Measurements from ENCODE around the gene CCR6. TPM values are rescaled to one million over a fixed set of nuclear protein-coding genes. Genes with fewer than 3 reads are reported as not detected.
"Not testable (repeated sequence)": the region's sequence is repeated elsewhere in the genome, so short reads cannot be mapped to it uniquely, and the experiment has no call there.

Gene CCR6
- total and polyA plus RNA-seq, 2 experiments from 2014 or later: 0.70 to 2.0 TPM

- Histone ChIP-seq H3K9me3 (ENCODE audit: low read depth) (no peaks in the 10 kb centered on the region), H3K36me3 (replicated peaks; ENCODE audit: insufficient read depth, low read depth) (no peaks in the 10 kb centered on the region), H3K27ac (no peak overlapping the region), H3K4me1 (ENCODE audit: insufficient read depth) (no peaks in the 10 kb centered on the region), H3K9me2 (replicated peaks; ENCODE audit: insufficient read depth) (no peaks in the 10 kb centered on the region), H2AFZ (no peak overlapping the region), H4K20me1 (ENCODE audit: insufficient read depth, poor library complexity, severe bottlenecking) (no peaks in the 10 kb centered on the region), H3K79me2 (no peaks in the 10 kb centered on the region), H3K27me3 (no peaks in the 10 kb centered on the region), H3K4me3 (no peak overlapping the region), H3K4me2 (no peak overlapping the region)
- no peak for TF ChIP-seq EZH2phosphoT487 (IDR thresholded peaks at IDR 0.05; ENCODE audit: low read depth, severe bottlenecking, unreplicated experiment)
- no peak for TF ChIP-seq CTCF (IDR thresholded peaks at IDR 0.05; ENCODE audit: poor library complexity)
- TF ChIP-seq EZH2 (IDR thresholded peaks at IDR 0.05; ENCODE audit: borderline replicate concordance): no peak
- 79% methylated on average over 8 of the region's 8 CpGs for WGBS (ENCODE audit: low lambda C conversion rate, missing lambda C conversion rate)
- no peak for DNase-seq (ENCODE audit: low spot score)
Measured at GRCh38 chr6:167078745-167079144, 44.2 kb upstream of the CCR6 start.

GRCh38 chr6:167079853-167080297 lies 43.0 kb upstream of the CCR6 start:
- no peak for DNase-seq (ENCODE audit: low spot score)
- Histone ChIP-seq H4K20me1 (ENCODE audit: insufficient read depth, poor library complexity, severe bottlenecking) (no peaks in the 10 kb centered on the region), H3K36me3 (replicated peaks; ENCODE audit: insufficient read depth, low read depth) (no peaks in the 10 kb centered on the region), H3K4me3 (no peak overlapping the region), H3K79me2 (no peaks in the 10 kb centered on the region), H3K4me2 (no peak overlapping the region), H3K27ac (no peak overlapping the region), H3K9me3 (ENCODE audit: low read depth) (no peaks in the 10 kb centered on the region), H2AFZ (no peak overlapping the region), H3K4me1 (ENCODE audit: insufficient read depth) (no peaks in the 10 kb centered on the region), H3K27me3 (no peaks in the 10 kb centered on the region), H3K9me2 (replicated peaks; ENCODE audit: insufficient read depth) (no peaks in the 10 kb centered on the region)
- TF ChIP-seq EZH2 (IDR thresholded peaks at IDR 0.05; ENCODE audit: borderline replicate concordance) (no peak), EZH2phosphoT487 (IDR thresholded peaks at IDR 0.05; ENCODE audit: low read depth, severe bottlenecking, unreplicated experiment) (no peak), CTCF (IDR thresholded peaks at IDR 0.05; ENCODE audit: poor library complexity) (no peak)
- WGBS (ENCODE audit: low lambda C conversion rate, missing lambda C conversion rate): 94% methylated on average over 11 of the region's 11 CpGs

- DNase-seq (ENCODE audit: low spot score): no peak
- H2AFZ ChIP-seq: no peak overlapping the region
Measured at GRCh38 chr6:167087857-167088354, 35.0 kb upstream of the CCR6 start.

GRCh38 chr6:167088741-167089140 lies 34.2 kb upstream of the CCR6 start:
- not testable (repeated sequence) for H3K4me2 ChIP-seq; H3K9me2 ChIP-seq (replicated peaks; ENCODE audit: insufficient read depth); H2AFZ ChIP-seq; H3K9me3 ChIP-seq (ENCODE audit: low read depth); DNase-seq (ENCODE audit: low spot score); H3K4me1 ChIP-seq (ENCODE audit: insufficient read depth); H3K4me3 ChIP-seq; H3K27ac ChIP-seq; H3K27me3 ChIP-seq; H3K79me2 ChIP-seq; H3K36me3 ChIP-seq (replicated peaks; ENCODE audit: insufficient read depth, low read depth); H4K20me1 ChIP-seq (ENCODE audit: insufficient read depth, poor library complexity, severe bottlenecking)

More at GRCh38 chr6:167087857-167088354, 35.0 kb upstream of the CCR6 start:
- Histone ChIP-seq H3K36me3 (replicated peaks; ENCODE audit: insufficient read depth, low read depth) (no peaks in the 10 kb centered on the region), H3K4me2 (no peak overlapping the region), H3K27ac (no peak overlapping the region), H3K9me2 (replicated peaks; ENCODE audit: insufficient read depth) (no peaks in the 10 kb centered on the region), H3K4me3 (no peak overlapping the region), H4K20me1 (ENCODE audit: insufficient read depth, poor library complexity, severe bottlenecking) (no peaks in the 10 kb centered on the region), H3K4me1 (ENCODE audit: insufficient read depth) (no peaks in the 10 kb centered on the region), H3K79me2 (no peaks in the 10 kb centered on the region), H3K9me3 (ENCODE audit: low read depth) (no peaks in the 10 kb centered on the region), H3K27me3 (no peaks in the 10 kb centered on the region)
- TF ChIP-seq CTCF (IDR thresholded peaks at IDR 0.05; ENCODE audit: poor library complexity) (no peak), EZH2 (IDR thresholded peaks at IDR 0.05; ENCODE audit: borderline replicate concordance) (no peak), EZH2phosphoT487 (IDR thresholded peaks at IDR 0.05; ENCODE audit: low read depth, severe bottlenecking, unreplicated experiment) (no peak)
- 93% methylated on average over 3 of the region's 3 CpGs for WGBS (ENCODE audit: low lambda C conversion rate, missing lambda C conversion rate)

Data from hepatocyte (in vitro differentiated cells).